Measurements from ENCODE around the gene CRACR2A. TPM values are rescaled to one million over a fixed set of nuclear protein-coding genes. Genes with fewer than 3 reads are reported as not detected.

The CRACR2A gene
- polyA plus RNA-seq (2013), result 18.3 TPM

DNA sequence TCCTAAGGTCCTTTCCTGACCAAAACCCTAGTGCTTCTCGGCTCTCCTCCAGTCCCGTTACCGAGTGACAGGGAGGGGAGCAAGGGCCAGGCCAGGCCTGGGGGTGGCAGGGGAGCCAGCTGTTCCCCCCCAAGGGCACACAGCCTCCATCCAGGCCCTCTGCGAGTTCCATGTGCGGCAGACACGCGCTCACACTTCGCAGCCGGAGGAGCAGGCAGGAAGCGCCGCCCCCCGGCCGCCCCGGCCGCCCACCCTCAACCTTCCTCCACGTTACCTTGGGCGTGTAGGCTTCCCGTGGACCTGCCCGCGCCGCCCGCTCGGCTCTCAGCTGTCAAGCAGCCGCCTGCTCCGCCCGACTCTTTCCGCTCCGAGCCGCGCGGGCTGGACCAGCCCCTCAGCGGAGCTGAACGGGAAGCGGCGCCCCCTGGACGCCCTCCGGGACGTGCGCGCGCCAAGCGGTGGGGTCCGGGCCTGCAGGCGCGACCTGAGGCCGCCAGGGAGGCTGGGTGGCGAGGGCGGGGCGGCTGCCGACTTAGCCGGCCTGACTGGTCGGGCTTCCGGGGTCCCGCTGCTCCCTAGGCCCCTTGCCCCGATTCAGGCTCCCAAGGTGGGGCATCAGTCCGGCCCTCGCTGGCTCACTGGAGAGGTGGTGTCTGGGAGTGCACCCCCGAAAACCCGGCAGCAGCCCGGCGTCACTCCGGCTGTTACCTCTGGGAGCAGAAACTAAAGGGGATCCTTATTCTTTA is at the start of gene CRACR2A:
TSS of gene CRACR2A (minus strand) at position 369 of the 746 bp plus-strand sequence. CDS start 56,110 bp downstream, outside the sequence.
- Histone ChIP-seq H3K4me1 (ENCODE audit: control extremely low read depth in 1 of 4, control insufficient read depth in 4 of 4, insufficient read depth in 4 of 4, low read length in 3 of 4) (peaks cover 5 to 35% (median 26%) of the 10 kb centered on the region in 4 experiments), H3K27ac (ENCODE audit: insufficient read depth in 1 of 2, low read depth in 1 of 2, low read length in 2 of 2, poor library complexity in 1 of 2, severe bottlenecking in 2 of 2) (peak within 1 kb of the TSS; percentile 33 to 80), H3K4me3 (ENCODE audit: control insufficient read depth in 1 of 7, extremely low read depth in 1 of 7, insufficient read depth in 4 of 7, low read depth in 2 of 7, low read length in 6 of 7) (peak within 1 kb of the TSS; percentile 34 to 86 (median 76)), H3K36me3 (ENCODE audit: control insufficient read depth in 4 of 4, insufficient read depth in 4 of 4, low read length in 3 of 4) (peaks cover 0 to 13% (median 1%) of the 10 kb centered on the region in 4 experiments), H3K9me3 (ENCODE audit: control extremely low read depth in 1 of 5, control insufficient read depth in 4 of 5, insufficient read depth in 2 of 5, low read depth in 1 of 5, low read length in 4 of 5) (no peaks in the 10 kb centered on the region), H3K27me3 (replicated peaks in 2 of 5; ENCODE audit: control insufficient read depth in 4 of 5, insufficient read depth in 5 of 5, low read length in 4 of 5) (no peaks in the 10 kb centered on the region)
- WGBS (ENCODE audit: insufficient coverage), result under 1% methylated on average over 59 of the region's 62 CpGs
- CTCF ChIA-PET, result interaction anchor here (0.7 to 1.3 kb wide), 4 partner anchors 9 to 51 kb away, joined by 3 to 5 read pairs (median 4); no protein-coding TSS in a partner anchor
- POLR2A ChIA-PET, result no interaction called here
- peak; percentile 88 to 93 (median 91) for DNase-seq

- no peaks in the 10 kb centered on the region for H3K27me3 ChIP-seq (replicated peaks in 2 of 5; ENCODE audit: control insufficient read depth in 4 of 5, insufficient read depth in 5 of 5, low read length in 4 of 5)
- H3K4me1 ChIP-seq (ENCODE audit: control extremely low read depth in 1 of 4, control insufficient read depth in 4 of 4, insufficient read depth in 4 of 4, low read length in 3 of 4), result peaks cover 0 to 12% (median 5%) of the 10 kb centered on the region in 4 experiments
- H3K9me3 ChIP-seq (ENCODE audit: control extremely low read depth in 1 of 5, control insufficient read depth in 4 of 5, insufficient read depth in 2 of 5, low read depth in 1 of 5, low read length in 4 of 5), result no peaks in the 10 kb centered on the region
- 25% methylated on average over 3 of the region's 3 CpGs for WGBS (ENCODE audit: insufficient coverage)
- POLR2A ChIA-PET, result no interaction called here
- H3K36me3 ChIP-seq (ENCODE audit: control insufficient read depth in 4 of 4, insufficient read depth in 4 of 4, low read length in 3 of 4), result peaks cover 0 to 4% (median under 1%) of the 10 kb centered on the region in 4 experiments
- CTCF ChIA-PET, result interaction anchor here (0.9 kb wide), 1 partner anchor 14 kb away, joined by 3 read pairs; no protein-coding TSS in a partner anchor
- no peak overlapping the region for H3K4me3 ChIP-seq (ENCODE audit: control insufficient read depth in 1 of 7, extremely low read depth in 1 of 7, insufficient read depth in 4 of 7, low read depth in 2 of 7, low read length in 6 of 7)
- peak; percentile 25 to 62 (median 54) for DNase-seq
- H3K27ac ChIP-seq (ENCODE audit: insufficient read depth in 1 of 2, low read depth in 1 of 2, low read length in 2 of 2, poor library complexity in 1 of 2, severe bottlenecking in 2 of 2), result no peak overlapping the region
Observed at GRCh38 chr12:3797531-3798048, 44.7 kb upstream of the CRACR2A start.

- DNase-seq, result no peak
- POLR2A ChIA-PET, result interaction anchor here (0.7 kb wide), 1 partner anchor 494 kb away, joined by 4 read pairs; no protein-coding TSS in a partner anchor
- peaks cover 0 to 2% (median 0%) of the 10 kb centered on the region in 4 experiments for H3K36me3 ChIP-seq (ENCODE audit: control insufficient read depth in 4 of 4, insufficient read depth in 4 of 4, low read length in 3 of 4)
- H3K9me3 ChIP-seq (ENCODE audit: control extremely low read depth in 1 of 5, control insufficient read depth in 4 of 5, insufficient read depth in 2 of 5, low read depth in 1 of 5, low read length in 4 of 5), result no peaks in the 10 kb centered on the region
- no peak overlapping the region for H3K27ac ChIP-seq (ENCODE audit: insufficient read depth in 1 of 2, low read depth in 1 of 2, low read length in 2 of 2, poor library complexity in 1 of 2, severe bottlenecking in 2 of 2)
- H3K4me1 ChIP-seq (ENCODE audit: control extremely low read depth in 1 of 4, control insufficient read depth in 4 of 4, insufficient read depth in 4 of 4, low read length in 3 of 4), result peaks cover 0 to 12% (median 5%) of the 10 kb centered on the region in 4 experiments
- 94% methylated on average over 5 of the region's 5 CpGs for WGBS (ENCODE audit: insufficient coverage)
- CTCF ChIA-PET, result interaction anchor here (1.1 to 1.9 kb wide), 2 partner anchors 8 to 495 kb away, joined by 4 to 9 read pairs; no protein-coding TSS in a partner anchor
- no peak overlapping the region for H3K4me3 ChIP-seq (ENCODE audit: control insufficient read depth in 1 of 7, extremely low read depth in 1 of 7, insufficient read depth in 4 of 7, low read depth in 2 of 7, low read length in 6 of 7)
- H3K27me3 ChIP-seq (replicated peaks in 2 of 5; ENCODE audit: control insufficient read depth in 4 of 5, insufficient read depth in 5 of 5, low read length in 4 of 5), result no peaks in the 10 kb centered on the region
Observed at GRCh38 chr12:3795492-3796133, 42.7 kb upstream of the CRACR2A start.

GRCh38 chr12:3795066-3795465 is 42.2 kb upstream of the CRACR2A start:
- ChIA-PET CTCF (interaction anchor here (1.9 kb wide), 1 partner anchor 9 kb away, joined by 9 read pairs; no protein-coding TSS in a partner anchor), POLR2A (no interaction called here)
- Histone ChIP-seq H3K4me1 (ENCODE audit: control extremely low read depth in 1 of 4, control insufficient read depth in 4 of 4, insufficient read depth in 4 of 4, low read length in 3 of 4) (peaks cover 0 to 12% (median 5%) of the 10 kb centered on the region in 4 experiments), H3K4me3 (ENCODE audit: control insufficient read depth in 1 of 7, extremely low read depth in 1 of 7, insufficient read depth in 4 of 7, low read depth in 2 of 7, low read length in 6 of 7) (no peak overlapping the region), H3K9me3 (ENCODE audit: control extremely low read depth in 1 of 5, control insufficient read depth in 4 of 5, insufficient read depth in 2 of 5, low read depth in 1 of 5, low read length in 4 of 5) (no peaks in the 10 kb centered on the region), H3K27ac (ENCODE audit: insufficient read depth in 1 of 2, low read depth in 1 of 2, low read length in 2 of 2, poor library complexity in 1 of 2, severe bottlenecking in 2 of 2) (no peak overlapping the region), H3K36me3 (ENCODE audit: control insufficient read depth in 4 of 4, insufficient read depth in 4 of 4, low read length in 3 of 4) (peaks cover 0 to 2% (median 0%) of the 10 kb centered on the region in 4 experiments), H3K27me3 (replicated peaks in 2 of 5; ENCODE audit: control insufficient read depth in 4 of 5, insufficient read depth in 5 of 5, low read length in 4 of 5) (no peaks in the 10 kb centered on the region)
- peak in 1 of 3 donors; percentile 14 for DNase-seq
- WGBS (ENCODE audit: insufficient coverage), result no CpG with 5 or more reads among the region's 2 CpGs

- no peak overlapping the region for H3K27ac ChIP-seq (ENCODE audit: insufficient read depth in 1 of 2, low read depth in 1 of 2, low read length in 2 of 2, poor library complexity in 1 of 2, severe bottlenecking in 2 of 2)
- peaks cover 0 to 3% (median 0%) of the 10 kb centered on the region in 5 experiments for H3K9me3 ChIP-seq (ENCODE audit: control extremely low read depth in 1 of 5, control insufficient read depth in 4 of 5, insufficient read depth in 2 of 5, low read depth in 1 of 5, low read length in 4 of 5)
- ChIA-PET CTCF (interaction anchor here (1.4 kb wide), 1 partner anchor 15 kb away, joined by 6 read pairs; no protein-coding TSS in a partner anchor), POLR2A (no interaction called here)
- no peak for DNase-seq
- no peaks in the 10 kb centered on the region for H3K36me3 ChIP-seq (ENCODE audit: control insufficient read depth in 4 of 4, insufficient read depth in 4 of 4, low read length in 3 of 4)
- 95% methylated on average over 6 of the region's 10 CpGs for WGBS (ENCODE audit: insufficient coverage)
- no peaks in the 10 kb centered on the region for H3K27me3 ChIP-seq (replicated peaks in 2 of 5; ENCODE audit: control insufficient read depth in 4 of 5, insufficient read depth in 5 of 5, low read length in 4 of 5)
- no peak overlapping the region for H3K4me3 ChIP-seq (ENCODE audit: control insufficient read depth in 1 of 7, extremely low read depth in 1 of 7, insufficient read depth in 4 of 7, low read depth in 2 of 7, low read length in 6 of 7)
- peaks cover 0 to 6% (median 3%) of the 10 kb centered on the region in 4 experiments for H3K4me1 ChIP-seq (ENCODE audit: control extremely low read depth in 1 of 4, control insufficient read depth in 4 of 4, insufficient read depth in 4 of 4, low read length in 3 of 4)
Observed at GRCh38 chr12:3792623-3793288, 39.8 kb upstream of the CRACR2A start.

DNA sequence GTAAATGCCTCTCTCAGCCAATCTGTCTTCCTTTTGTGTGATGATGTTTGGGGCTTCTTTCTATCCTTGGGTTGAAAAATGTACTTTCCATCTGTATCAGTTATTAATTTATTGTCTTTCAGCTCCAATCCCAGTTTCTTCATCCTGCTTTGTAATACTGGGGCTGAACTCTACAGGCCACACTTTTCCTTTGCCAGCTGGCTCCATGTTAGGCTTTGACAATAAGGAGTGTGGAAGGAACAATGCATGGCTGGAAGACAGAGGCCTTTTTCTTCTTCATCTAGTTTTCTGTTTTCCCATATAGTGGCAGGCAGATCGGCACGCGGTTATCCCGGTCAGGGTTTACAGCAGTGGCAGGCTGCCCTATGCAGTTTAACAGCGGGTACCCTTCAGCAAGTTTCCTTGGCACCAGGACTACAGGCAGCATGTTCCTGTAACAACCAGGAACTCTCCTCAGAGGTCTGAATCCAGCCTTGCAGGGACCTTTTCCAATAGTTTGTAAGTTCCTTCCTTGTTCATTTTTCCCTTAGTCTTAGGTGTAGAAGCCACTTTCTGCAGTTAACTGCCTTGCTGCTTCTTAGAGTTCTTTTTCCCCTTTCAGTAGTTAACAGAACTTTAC is 38.5 kb upstream of the CRACR2A start:
- ChIA-PET POLR2A (no interaction called here), CTCF (interaction anchor here (1.3 kb wide), 1 partner anchor 14 kb away, joined by 4 read pairs; no protein-coding TSS in a partner anchor)
- Histone ChIP-seq H3K4me1 (ENCODE audit: control extremely low read depth in 1 of 4, control insufficient read depth in 4 of 4, insufficient read depth in 4 of 4, low read length in 3 of 4) (no peaks in the 10 kb centered on the region), H3K4me3 (ENCODE audit: control insufficient read depth in 1 of 7, extremely low read depth in 1 of 7, insufficient read depth in 4 of 7, low read depth in 2 of 7, low read length in 6 of 7) (no peak overlapping the region), H3K27ac (ENCODE audit: insufficient read depth in 1 of 2, low read depth in 1 of 2, low read length in 2 of 2, poor library complexity in 1 of 2, severe bottlenecking in 2 of 2) (no peak overlapping the region), H3K27me3 (replicated peaks in 2 of 5; ENCODE audit: control insufficient read depth in 4 of 5, insufficient read depth in 5 of 5, low read length in 4 of 5) (no peaks in the 10 kb centered on the region), H3K9me3 (ENCODE audit: control extremely low read depth in 1 of 5, control insufficient read depth in 4 of 5, insufficient read depth in 2 of 5, low read depth in 1 of 5, low read length in 4 of 5) (peaks cover 0 to 3% (median 0%) of the 10 kb centered on the region in 5 experiments), H3K36me3 (ENCODE audit: control insufficient read depth in 4 of 4, insufficient read depth in 4 of 4, low read length in 3 of 4) (no peaks in the 10 kb centered on the region)
- 91% methylated on average over 5 of the region's 5 CpGs for WGBS (ENCODE audit: insufficient coverage)
- no peak for DNase-seq
